Dermis blood vessel endothelial cell (primary cell): ENCODE data around the gene BEND7. TPM values are rescaled to one million over a fixed set of nuclear protein-coding genes. Genes with fewer than 3 reads are reported as not detected.
"Not testable (repeated sequence)": the region's sequence is repeated elsewhere in the genome, so short reads cannot be mapped to it uniquely, and the experiment has no call there.

Experiments
- DNase-seq: peaks from one replicate; pipeline ENCODE4 v3.0.0; 2010
- total RNA-seq: library from RNA; depleted of rRNA; stranded (reverse); fragments of >200 nt; gene quantifications from 2 replicates; pipeline ENCODE4 v1.2.3, GENCODE V29; 2014

The BEND7 gene
- total RNA-seq, 1 donor from 2014 or later, result 15.3 TPM

DNA sequence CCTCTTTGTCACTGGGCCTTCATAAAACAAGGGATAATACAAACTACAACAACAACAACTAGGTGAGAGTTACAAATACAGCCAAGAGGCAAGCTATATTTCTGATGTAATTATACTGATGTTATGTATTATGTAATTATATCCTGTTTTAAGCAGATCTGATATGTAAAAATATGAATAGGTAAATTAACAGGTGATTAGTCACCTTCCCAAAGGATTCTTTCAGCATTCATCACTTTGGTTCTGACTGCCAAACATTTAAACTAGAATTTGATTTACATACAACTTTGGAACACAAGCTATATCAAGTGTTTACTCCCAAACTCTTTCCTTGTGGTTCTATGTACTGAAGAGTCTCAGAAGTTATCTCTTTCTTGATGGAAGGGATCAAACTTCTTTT, 53.7 kb downstream of the BEND7 start:
- no peak for DNase-seq

DNA sequence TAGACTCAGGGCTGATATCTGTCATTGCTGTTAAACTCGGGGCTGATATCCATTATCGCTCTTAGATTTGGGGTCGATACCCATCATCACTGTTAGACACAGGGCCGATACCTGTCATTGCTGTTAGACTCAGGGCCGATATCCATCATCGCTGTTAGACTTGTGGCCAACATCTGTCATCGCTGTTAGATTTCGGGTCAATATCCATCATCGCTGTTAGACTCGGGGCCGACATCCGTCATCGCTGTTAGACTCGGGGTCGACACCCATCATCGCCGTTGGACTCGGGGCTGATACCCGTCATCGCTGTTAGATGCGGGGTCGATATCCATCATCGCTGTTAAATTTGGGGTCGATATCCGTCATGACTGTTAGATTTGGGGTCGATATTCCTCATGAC, 54.8 kb downstream of the BEND7 start:
- DNase-seq, result no peak

DNA sequence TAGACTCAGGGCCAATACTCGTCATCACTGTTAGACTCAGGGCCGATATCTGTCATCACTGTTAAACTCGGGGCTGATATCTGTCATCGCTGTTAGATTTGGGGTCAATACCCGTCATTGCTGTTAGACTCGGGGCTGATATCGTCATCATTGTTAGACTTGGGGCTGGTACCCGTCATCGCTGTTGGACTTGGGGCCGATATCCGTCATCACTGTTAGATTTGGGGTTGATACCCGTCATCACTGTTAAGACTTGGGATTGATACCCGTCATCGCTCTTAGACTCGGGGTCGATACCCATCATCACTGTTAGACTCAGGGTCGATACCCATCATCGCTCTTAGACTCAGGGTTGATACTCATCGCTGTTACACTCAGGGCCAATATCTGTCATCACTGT, 56.5 kb downstream of the BEND7 start:
- no peak for DNase-seq

DNA sequence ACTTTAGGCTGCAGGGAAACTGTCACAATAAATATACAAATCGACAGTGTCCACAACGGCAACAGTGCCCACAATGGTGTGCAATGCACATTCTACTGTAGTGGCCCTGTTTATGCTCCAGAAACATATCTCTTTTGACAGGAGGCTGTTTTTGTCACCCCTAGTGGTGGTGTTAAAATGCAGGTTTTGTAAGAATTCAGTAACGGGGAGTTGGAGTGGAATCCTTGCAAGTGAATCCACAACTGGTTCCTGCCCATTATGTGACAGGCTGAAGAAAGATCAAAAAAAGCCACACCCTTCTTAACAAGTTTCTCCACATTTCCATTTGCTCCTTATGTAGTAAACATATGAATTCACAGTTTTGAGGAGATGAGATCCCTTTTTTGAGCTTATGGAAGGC, 58.5 kb downstream of the BEND7 start:
- no peak for DNase-seq

DNA sequence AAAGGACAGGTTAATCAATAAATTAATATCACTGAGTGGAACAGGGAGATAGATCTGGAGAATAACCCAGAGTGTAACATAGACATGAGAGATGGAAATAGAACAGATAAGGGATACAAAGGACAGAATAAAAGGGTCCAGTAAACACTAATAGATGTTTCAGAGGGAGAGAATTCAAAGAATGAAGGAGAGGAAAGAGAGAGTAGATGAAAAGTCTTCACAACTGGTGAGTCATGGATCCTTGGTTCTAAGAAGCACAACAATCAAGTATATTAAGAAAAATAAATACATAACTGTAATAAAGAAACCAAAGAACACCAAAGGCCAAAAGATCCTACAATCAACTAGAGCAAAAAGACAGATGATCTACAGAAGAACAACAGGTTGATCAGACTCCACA, 66.3 kb downstream of the BEND7 start:
- no peak for DNase-seq

DNA sequence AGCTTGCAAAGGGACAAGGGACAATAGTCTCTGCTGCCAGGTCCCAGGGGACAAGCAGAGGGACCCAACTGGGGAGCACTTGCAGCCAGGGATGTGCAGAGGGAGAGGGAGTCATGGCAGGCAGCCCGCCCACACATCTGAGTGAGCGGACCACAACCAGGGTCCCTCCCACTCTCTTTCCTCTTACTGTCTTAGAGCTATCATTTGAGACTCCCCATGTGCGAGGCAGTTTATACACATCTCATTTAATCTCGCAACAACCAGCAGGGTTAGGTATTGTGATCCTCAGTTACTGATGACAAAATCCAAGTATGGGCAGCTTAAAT, 70.2 kb downstream of the BEND7 start:
- DNase-seq, result no peak

DNA sequence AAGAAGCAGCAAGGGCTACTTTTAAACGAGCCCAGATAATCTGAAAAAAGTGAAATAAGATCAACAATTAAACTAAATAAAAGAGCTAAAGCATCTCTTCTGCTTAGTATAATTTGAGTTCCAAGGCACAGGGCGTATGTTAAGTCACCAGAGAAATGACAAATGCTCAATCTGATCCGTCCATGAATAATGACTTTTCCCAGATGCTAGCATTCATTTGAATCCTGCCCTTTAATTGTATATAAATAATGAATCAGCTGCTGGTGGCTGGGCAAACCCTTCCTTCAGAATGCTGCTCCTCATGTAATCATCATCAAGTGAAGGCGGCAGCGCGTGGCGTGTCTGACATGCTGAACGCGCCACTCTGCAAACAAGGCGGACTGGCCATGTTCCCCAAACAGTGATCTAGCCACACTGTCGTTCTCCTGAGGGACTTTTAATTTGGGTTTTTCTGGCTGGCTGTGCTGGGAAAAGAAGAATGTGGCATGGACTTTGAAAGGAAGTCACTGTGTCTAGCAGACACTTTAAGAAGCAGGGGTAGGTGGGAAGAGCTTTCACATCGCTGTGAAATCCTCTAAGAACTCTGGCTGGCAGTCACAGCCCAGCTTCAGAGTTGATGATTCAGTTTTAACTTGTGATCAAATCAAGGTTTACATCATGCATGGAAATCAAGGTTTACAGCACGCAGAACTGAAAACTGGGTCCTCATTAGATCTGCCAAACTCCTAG, 70.7 kb downstream of the BEND7 start:
- no peak for DNase-seq

DNA sequence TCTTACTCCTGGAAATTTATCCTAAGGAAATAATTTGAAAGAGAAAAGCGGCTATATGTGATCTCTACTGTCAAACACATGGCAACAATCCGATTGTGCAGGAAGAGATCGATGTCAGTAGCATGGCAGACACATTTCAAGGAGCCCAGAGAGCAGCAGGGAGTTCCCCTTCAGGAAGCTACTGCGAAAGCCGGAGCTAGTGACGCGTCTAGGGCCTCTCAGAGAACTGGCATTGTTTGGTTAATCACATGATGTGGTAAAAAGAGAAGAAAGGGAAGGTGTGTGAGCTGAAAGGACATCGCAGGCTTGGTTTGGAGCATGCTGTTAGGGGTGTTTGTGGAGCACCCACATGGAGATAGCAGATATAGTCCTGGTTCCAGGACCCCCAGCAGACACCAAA, 74.9 kb downstream of the BEND7 start:
- DNase-seq, result peak; percentile 37

DNA sequence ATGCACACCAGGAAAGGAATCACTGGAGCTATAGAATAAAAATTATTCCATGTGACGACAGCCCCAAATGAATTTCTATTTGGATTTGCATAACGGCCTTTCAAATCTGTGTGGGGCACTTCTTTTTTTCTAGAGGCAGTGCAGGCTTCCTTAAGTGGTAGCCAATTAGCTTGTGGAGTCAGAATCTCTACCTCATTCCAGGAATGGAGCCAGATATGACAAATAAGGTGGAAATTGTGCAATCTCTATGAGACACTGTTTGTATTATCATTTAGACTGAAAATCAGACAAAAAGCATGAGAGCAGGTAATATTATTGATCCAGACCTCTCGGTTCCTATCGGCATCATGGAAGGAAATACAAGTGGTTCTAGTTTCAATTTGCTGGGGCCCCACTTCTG, 78.7 kb downstream of the BEND7 start:
- no peak for DNase-seq

DNA sequence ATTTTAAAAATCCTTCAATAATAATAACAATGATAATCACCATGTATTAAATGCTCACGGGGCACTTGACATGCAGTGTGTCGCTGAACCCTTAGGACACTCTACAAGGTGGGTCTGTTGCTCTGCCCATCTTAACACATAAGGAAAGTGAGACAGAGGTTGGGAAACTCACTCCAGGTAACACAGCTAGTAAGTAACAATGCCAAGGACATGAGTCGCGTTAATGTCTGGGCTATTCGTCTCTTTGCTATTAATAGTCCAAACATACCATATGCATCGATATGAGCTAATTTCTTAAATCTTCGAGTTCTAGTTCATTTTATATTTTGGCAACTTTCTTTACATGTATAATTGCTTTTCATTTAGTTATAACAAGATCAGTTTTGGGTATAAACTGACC, 79.5 kb downstream of the BEND7 start:
- no peak for DNase-seq

DNA sequence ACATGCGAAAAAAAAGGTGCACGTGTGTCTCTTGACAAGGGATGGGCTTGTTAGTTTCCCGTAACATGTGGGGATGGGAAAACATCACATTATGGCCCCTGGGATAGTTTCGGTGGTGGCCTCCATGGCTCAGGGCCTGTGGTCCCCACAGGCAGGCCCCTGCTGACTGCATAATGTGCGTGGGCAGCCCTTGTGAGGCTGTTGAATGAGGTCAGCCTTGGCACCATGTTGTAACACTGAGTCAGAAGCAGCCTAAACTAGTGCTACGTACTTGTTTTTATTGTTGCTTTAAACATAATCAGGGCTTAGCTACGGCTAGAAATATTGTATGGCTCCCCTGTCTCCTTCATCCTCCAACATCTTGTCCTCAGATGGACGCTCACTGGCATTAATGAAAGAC, 80.6 kb downstream of the BEND7 start:
- no peak for DNase-seq

DNA sequence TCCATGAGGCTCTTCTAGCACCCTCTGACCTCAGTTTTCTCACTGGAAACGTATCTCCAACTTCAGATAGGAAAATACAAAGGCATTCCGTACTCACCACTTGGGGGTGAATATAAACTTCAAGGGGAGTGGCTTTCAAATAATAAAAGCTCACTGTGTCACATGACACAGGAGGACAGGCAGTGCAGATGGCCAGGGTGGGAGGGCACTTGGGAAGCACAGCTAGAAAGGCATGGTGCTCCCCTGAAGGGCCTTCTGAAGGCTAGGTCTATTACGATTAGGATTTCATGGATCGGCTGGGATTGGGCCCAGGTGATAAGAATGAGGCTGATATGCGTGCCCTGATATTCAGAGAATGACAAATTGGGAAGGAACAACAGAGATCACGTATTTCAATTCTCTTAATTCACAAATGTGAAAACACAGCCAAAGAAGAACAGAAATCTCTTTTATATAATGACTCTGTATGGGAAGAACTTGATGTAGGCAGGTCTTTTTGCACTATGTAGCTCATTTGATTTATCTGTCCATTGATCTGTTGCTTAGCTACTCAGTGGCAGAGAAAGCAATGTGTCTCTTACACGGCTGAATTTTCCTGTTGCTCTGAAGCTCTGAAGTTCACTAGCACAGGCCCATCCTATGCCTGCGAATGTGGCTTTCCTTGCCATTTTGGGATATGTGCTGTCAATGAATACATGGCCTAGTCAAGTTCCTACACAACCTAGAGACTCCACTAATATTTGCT, 83.0 kb downstream of the BEND7 start:
- no peak for DNase-seq

DNA sequence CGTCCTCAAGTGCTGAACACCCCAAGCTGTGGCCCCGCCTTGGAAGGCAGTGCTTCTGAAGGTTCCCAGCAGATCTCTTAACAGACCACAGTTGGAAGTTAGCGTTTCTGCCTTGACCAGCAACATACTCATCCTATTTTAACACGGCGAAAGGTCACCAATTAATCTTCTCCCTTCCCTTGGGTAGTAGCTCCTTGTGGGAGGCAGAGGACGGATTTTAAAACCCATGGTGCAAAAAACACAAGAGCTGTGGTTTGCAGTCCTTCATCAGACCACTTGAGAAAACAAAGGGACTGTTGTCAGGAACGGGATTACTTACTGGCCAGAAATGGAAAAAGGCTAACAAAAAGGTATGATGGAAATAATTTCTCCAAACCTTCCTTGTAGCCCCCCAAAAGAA, 87.3 kb downstream of the BEND7 start:
- no peak for DNase-seq

DNA sequence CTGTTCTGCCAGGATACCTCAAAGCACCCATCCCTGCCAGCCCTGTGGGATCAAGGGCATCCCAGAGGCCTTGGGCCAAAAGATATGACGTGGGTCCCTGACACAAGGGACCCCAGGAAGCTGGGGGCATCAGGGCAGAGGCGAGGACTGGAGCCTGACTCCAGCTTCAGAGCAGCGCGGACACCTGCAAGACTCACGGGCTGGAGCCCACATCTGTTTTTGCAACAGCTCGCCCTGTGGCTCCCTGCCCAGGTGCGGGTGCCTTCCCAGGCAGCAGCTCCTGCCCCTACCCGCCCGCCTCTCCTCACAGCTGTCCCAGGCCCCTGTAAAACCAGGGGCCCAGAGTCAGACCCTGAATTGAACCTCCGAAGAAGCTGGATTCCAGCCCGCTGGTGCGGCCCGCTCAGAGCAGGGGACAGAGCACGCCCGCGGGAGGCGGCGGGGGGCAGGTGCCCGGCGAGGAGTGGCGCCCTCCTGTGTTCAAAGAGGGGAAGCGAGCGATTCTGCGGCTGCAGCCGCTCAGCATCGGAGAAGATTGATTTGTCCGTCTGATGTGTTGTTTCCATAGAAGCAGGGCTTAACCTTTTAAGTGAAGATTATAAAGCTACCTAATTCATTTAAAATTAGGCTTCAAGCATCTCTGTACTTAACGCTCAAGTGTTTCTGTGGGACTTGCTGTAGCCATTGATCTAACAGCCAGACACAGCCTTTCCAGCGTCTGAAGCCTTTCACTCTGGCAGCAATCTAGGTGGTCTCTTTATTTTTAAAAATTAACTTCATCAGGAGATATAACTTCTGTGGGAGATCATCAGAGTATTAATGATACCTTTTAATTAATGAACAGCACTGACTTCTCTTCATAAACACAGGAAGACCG, 88.4 kb downstream of the BEND7 start:
- DNase-seq, result peak; percentile 66

DNA sequence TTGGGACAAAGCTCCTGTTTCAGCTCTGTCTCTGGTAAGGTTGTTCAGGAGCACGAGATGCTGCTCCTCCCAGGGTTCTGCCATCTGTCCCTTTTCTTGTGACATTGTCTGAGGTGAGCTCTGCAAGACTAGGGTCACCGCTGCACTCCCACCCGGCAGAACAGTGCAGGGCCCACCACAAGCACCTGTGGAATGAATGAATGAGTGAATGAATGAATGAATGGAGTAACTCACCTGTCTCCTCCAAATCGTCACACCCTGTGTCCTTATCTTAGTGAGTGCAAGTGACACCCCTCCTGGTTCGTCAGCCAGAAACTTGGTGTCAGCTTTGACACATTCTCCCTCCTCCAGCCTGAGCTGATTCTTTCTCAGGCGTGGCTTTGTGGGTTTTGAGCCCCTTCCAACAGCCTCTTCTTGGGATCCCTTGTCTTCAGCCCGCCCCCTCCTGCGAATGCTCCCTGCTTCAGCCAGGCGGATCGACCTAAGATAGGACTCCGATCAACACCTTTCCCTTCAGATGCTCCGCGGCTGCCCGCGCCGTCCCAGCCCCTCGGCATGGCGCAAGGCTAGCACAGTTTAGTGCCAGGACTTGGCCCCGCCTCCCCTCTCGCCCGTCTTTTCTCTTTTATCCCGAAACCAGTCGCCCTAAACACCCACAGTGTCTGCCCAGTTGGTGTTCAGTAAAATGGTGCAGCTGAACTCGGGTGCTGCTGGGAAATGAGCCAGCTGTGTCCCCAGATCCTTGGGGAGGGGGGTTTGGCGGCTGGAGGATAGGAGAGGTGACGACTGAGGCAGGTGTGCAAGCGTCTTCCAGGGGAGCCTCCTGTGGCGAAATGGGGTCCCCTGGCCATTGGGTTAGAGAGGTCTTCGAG, 89.3 kb downstream of the BEND7 start:
- DNase-seq, result peak; percentile 13

DNA sequence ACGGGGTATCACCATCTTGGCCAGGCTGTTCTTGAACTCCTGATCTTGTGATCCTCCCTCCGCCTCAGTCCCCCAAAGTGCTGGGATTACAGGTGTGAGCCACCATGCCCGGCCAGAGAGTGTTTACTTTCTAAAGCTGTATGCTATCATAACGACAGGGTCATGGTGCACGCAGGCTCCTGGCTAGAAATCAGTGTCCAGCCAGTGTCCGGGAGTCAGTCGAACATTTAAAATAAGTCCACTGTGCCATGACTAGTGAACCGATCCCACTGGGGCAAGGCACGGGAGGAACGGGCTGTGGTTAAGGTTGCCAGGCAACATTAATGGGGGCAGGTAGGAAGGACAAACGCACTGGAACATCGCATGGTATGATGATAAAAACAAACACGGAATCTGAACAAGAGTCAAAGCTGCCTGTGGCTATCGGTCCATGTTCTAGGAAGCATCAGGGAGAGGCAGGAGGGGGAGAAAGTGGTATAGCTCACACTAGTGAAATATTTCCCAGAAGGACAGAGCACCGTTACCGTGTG, 91.7 kb downstream of the BEND7 start:
- DNase-seq, result no peak

DNA sequence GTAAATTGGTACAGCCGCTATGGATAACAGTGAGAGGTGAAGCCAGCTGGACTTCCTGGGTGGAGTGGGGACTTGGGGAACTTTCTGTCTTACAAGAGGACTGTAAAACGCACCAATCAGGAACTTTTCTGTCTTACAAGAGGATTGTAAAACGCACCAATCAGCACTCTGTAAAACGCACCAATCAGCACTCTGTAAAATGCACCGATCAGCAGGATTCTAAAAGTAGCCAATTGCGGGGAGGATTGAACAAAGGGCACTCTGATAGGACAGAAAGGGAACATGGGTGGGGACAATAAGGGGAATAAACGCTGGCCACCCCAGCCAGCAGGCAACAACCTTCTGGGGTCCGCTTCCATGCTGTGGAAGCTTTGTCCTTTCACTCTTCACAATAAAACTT, 100.9 kb downstream of the BEND7 start:
- DNase-seq, result not testable (repeated sequence)

DNA sequence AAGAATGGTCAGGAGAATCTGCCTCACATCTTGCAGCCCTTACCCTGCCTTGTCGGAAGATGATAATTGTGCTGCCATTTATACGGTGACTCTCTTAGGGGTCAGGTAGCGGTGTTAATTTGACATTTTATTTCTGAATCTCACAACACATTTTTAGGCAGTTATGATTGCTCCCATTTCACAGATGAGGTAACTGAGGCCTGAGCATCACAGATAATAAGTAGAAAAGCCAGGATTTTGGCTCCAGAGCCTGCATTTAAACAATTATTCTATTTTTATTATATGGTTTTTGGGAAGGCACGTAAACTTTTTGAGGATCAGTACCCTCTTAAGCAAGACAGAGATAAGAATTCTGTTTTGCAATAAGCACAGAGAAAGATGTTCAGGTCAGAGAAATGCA, 103.4 kb downstream of the BEND7 start:
- DNase-seq, result no peak

DNA sequence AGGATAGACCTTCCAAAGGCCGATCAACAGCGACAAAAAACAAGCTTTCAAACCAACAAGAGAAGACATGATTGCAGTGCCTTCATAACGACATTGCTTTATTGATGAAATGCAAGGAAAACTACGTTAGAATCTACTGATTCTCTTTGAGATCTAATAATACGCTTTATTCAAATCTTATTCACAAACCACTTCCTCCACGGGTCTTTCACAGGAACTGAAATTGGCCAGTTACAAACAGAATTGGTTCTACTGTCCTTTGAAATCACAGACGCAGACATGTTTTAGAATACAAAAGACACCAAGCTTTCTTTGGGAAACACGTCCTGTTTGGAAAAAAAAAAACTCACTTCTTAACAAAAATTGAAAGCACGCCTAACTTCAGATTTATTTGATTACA, 106.0 kb downstream of the BEND7 start:
- DNase-seq, result no peak

DNA sequence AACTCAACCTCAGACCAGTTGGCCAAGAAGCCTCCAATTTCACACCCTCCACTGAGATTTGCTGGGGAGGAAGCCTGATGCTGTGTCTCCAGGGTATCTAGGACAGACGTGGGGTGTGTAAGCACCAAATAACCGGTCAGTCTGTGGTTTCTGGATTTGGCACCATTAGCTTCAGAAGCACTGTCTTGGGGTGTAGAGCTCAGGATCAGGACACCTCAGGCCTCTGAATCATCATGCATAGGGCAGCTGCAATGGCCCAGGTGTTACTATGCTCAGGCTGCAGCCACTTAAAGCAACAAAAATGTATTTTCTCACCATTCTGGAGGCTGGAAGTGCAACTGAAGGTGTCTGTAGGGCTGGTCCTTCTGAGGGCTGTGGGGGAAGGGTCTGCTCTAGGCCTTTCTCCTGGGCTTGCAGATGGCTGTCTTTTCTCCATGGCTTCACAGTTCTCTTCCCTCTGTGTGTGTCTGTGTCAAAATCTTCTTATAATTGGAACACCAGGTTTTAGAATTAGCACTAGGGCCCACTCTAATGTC, 107.4 kb downstream of the BEND7 start:
- DNase-seq, result no peak

DNA sequence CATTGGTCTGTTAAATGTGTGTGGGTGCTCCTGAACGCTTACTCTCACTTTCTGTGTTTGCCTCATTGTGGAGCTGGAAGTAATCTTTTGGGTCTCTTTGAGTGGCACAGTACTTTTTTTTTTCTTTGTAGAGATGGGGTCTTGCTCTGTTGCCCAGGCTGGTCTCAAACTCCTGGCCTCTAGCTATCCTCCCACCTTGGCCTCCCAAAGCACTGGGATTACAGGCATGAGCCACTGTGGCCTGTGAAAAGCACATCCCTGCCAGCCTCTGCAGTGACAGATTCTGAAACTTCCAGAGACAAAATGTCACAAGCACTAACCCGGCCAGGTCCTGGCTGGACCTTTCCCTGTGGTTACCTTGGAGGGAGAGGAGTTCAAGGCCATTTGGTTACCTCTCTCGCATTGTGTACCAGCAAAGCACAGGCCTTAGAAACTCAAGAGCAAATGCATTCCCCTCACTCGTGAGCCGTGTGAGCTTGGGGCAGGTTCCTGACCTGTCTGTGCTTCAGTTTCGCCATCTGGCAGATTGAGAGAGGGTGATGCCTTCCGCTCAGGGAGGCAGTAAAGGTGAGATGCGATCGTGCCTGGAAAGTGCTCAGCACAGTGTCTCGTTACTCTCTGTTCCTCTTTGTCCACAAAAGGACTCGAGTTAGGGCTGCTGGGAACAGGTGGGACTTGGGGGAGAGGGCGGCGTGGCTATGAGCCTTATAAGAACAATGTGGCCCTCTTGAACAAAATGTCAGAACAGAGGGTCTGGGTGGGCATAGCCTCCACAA, 108.1 kb downstream of the BEND7 start:
- DNase-seq, result no peak
